B cell (primary cell): ENCODE results near the gene PLEKHN1. TPM values are rescaled to one million over a fixed set of nuclear protein-coding genes. Genes with fewer than 3 reads are reported as not detected.

Experiments
- ATAC-seq: fragments of 200-7000 bp; cut with Tn5 transposase; one replicate; pipeline ENCODE4 v1.10.0; 2021; ENCODE audit warnings: low read depth, mild to moderate bottlenecking, moderate number of reproducible peaks, moderate library complexity
- CTCF ChIA-PET: fragments of 350-600 bp; sonication (Branson Sonifier 250); formaldehyde crosslinking; loops from one replicate; lab custom pipeline; 2021; ENCODE audit warnings: antibody characterized with exemption, inconsistent platforms; lab: Charles Lee
- POLR2A ChIA-PET: fragments of 350-600 bp; sonication (Branson Sonifier 250); formaldehyde crosslinking; loops from one replicate; lab custom pipeline; 2021; ENCODE audit warnings: antibody characterized with exemption; lab: Charles Lee
- DNase-seq: peaks from one replicate; pipeline ENCODE4 v3.0.0; 2013
- H2AFZ ChIP-seq: 2 replicates; pipeline ENCODE4 v1.6.1; 2012; ENCODE audit warnings: mild to moderate bottlenecking, low read depth, low read length; ENCODE audit not compliant: insufficient read depth, poor library complexity, severe bottlenecking
- H3K27ac ChIP-seq, 2 donors: 1 replicate in 1 of 2; 2 replicates in 1 of 2; pipeline ENCODE4 v1.5.1; 2012 to 2013; ENCODE audit warnings: low read length in 2 of 2, mild to moderate bottlenecking in 2 of 2, moderate library complexity in 1 of 2
- H3K27me3 ChIP-seq, 4 experiments: fragments of 200-600 bp in 1 of 4; sonication (generic) in 1 of 4; replicated peaks in 1 of 4; 1 replicate in 2 of 4; 2 replicates in 2 of 4; pipeline versions ENCODE4 v1.6.1 to v1.7.0; 2013 to 2016; ENCODE audit warnings: low read length in 3 of 4, mild to moderate bottlenecking in 2 of 4, mixed read lengths in 1 of 4, moderate library complexity in 1 of 4; ENCODE audit not compliant: insufficient read depth in 4 of 4, control insufficient read depth in 3 of 4; ENCODE audit errors: control extremely low read depth in 1 of 4
- H3K36me3 ChIP-seq, 2 experiments: replicated peaks in 1 of 2; 1 replicate in 1 of 2; 2 replicates in 1 of 2; pipeline versions ENCODE4 v1.6.1 to v1.7.1; 2013; ENCODE audit warnings: low read length in 1 of 2; ENCODE audit not compliant: insufficient read depth in 2 of 2, control insufficient read depth in 1 of 2; ENCODE audit errors: control extremely low read depth in 1 of 2, extremely low read depth in 1 of 2
- H3K4me1 ChIP-seq, 2 donors: fragments of 200-600 bp in 1 of 2; sonication (generic) in 1 of 2; 1 replicate in 1 of 2; 2 replicates in 1 of 2; pipeline versions ENCODE4 v1.5.1 to v1.6.1; 2013 to 2017; ENCODE audit warnings: low read length in 2 of 2; ENCODE audit not compliant: control insufficient read depth in 2 of 2, insufficient read depth in 2 of 2
- H3K4me2 ChIP-seq: replicated peaks from 2 replicates; pipeline ENCODE3; 2012; ENCODE audit warnings: mild to moderate bottlenecking, low read depth, low read length; ENCODE audit not compliant: poor library complexity, severe bottlenecking
- H3K4me3 ChIP-seq, 5 experiments: fragments of 200-600 bp in 1 of 5; sonication (generic) in 1 of 5; 1 replicate in 3 of 5; 2 replicates in 2 of 5; pipeline versions ENCODE4 v1.5.1 to v1.7.0; 2011 to 2016; ENCODE audit warnings: low read length in 4 of 5, mild to moderate bottlenecking in 4 of 5, low read depth in 2 of 5, control low read depth in 1 of 5, moderate library complexity in 1 of 5; ENCODE audit not compliant: insufficient read depth in 1 of 5; ENCODE audit errors: control extremely low read depth in 1 of 5, extremely low read depth in 1 of 5
- H3K79me2 ChIP-seq: fragments of 200-600 bp; sonication (generic); one replicate; pipeline ENCODE4 v1.6.0; 2016; ENCODE audit warnings: low read length; ENCODE audit not compliant: control insufficient read depth, insufficient read depth
- H3K9ac ChIP-seq: fragments of 200-600 bp; sonication (generic); 2 replicates; pipeline ENCODE4 v1.6.1; 2017; ENCODE audit warnings: mild to moderate bottlenecking, low read length, moderate library complexity
- H3K9me3 ChIP-seq, 3 donors: one replicate each; pipeline versions ENCODE4 v1.6.1 to v1.7.1; 2013; ENCODE audit warnings: low read length in 2 of 3; ENCODE audit not compliant: control insufficient read depth in 2 of 3, insufficient read depth in 1 of 3; ENCODE audit errors: control extremely low read depth in 1 of 3
- H4K20me1 ChIP-seq: 2 replicates; pipeline ENCODE4 v1.6.0; 2012; ENCODE audit warnings: mild to moderate bottlenecking, low read length; ENCODE audit not compliant: insufficient read depth, control insufficient read depth, poor library complexity, severe bottlenecking
- H3K27ac Mint-ChIP-seq: one replicate; pipeline ENCODE4 v1.8.0; 2021; ENCODE audit warnings: mixed read lengths
- H3K27me3 Mint-ChIP-seq: one replicate; pipeline ENCODE4 v1.8.0; 2021; ENCODE audit warnings: mixed read lengths
- H3K4me1 Mint-ChIP-seq: one replicate; pipeline ENCODE4 v1.8.0; 2021; ENCODE audit warnings: mixed read lengths
- H3K4me3 Mint-ChIP-seq: one replicate; pipeline ENCODE4 v1.8.0; 2021; ENCODE audit warnings: mixed read lengths
- H3K9me3 Mint-ChIP-seq: one replicate; pipeline ENCODE4 v1.8.0; 2022; ENCODE audit warnings: mixed read lengths; ENCODE audit not compliant: insufficient read depth
- EZH2 ChIP-seq: IDR thresholded peaks from 2 replicates; pipeline ENCODE4 v1.6.1; 2012; ENCODE audit warnings: borderline replicate concordance, low read depth, mild to moderate bottlenecking, moderate library complexity, low read length; ENCODE audit not compliant: insufficient read depth, poor library complexity, severe bottlenecking
- WGBS: methylation state at CpG from one replicate; pipeline ENCODE4 v1.1.5; 2013; ENCODE audit warnings: missing lambda C conversion rate; ENCODE audit not compliant: insufficient coverage; 5-methylcytosine and 5-hydroxymethylcytosine counted together
- intact Hi-C: fragments of 100-400 bp; cut with micrococcal nuclease; formaldehyde crosslinking; loops from one replicate; pipeline ENCODE4 v1.10.0; 2022
- polyA plus RNA-seq: library from polyadenylated mRNA; depleted of rRNA; stranded (reverse); fragments of >200 nt; gene quantifications from 2 replicates; pipeline ENCODE4 v1.2.3, GENCODE V29; 2012
- total RNA-seq, 2 donors: library from RNA; stranded (reverse); fragments of 120-200 nt in 1 of 2; gene quantifications; 1 replicate in 1 of 2; 2 replicates in 1 of 2; pipeline versions ENCODE4 v1.2.3 to v1.2.4, GENCODE V29; 2013 to 2022
- TF ChIP-seq, protein P1 (sequence below): fragments of 200-600 bp; IDR thresholded peaks from one replicate; pipeline ENCODE4 v1.8.0; 2022; ENCODE audit warnings: antibody characterized with exemption, mild to moderate bottlenecking

Gene PLEKHN1
- total and polyA plus RNA-seq, 2 donors (not counting 1 experiment from before 2014, with no cell fraction given), result 0.36 to 1.1 TPM

DNA sequence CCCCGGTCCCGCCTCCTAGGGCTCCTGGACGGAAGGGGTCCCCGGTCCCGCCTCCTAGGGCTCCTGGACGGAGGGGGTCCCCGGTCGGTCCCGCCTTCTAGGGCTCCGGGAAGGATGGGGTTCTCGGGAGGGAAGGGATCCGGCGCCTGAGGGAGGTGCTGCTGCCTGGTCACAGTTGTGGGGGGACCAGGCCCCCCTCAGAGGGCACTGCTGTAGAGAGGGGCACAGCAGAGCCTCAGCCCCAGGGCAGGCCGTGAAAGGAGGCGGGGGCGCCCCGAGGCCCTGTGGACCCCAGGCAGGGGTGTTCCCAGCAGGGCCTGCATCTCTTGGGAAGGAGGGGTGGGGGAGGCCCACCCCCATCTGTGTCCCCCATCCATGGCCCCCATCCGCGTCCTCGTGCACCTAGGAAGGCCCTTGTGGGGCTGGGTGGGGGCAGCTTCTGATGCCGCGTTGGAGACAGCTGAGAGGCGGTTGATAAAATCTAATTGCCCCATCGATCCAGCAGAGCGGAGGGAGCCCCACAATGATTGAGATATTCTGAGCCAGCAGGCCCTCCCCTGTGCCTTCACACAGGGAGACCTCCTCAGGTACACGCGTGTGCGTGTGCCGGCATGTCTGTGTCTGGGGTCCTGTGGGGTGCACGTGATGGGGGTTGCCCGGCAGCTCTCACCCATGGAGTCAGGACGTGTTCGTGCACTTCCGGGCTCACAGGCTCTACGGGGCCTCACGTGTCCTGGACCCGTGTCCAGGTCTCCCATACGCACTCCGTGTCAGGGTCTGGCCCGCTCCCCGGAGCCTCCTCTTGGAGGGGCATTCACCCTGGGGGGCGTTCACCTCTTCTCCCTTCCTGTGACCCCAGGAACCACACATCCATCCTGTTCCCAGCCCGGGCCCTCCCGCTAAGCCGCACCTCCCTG is 29.7 kb upstream of the PLEKHN1 start:
- Histone ChIP-seq H3K4me1 (peaks cover 23 to 27% of the 10 kb centered on the region in 2 donors), H3K79me2 (no peaks in the 10 kb centered on the region), H3K4me2 (no peak overlapping the region), H3K9me3 (peaks cover 0 to 9% (median 0%) of the 10 kb centered on the region in 3 donors), H3K36me3 (no peaks in the 10 kb centered on the region), H3K27ac (no peak overlapping the region), H3K4me3 (no peak overlapping the region), H3K27me3 (peaks cover 0 to 74% (median 25%) of the 10 kb centered on the region in 4 experiments), H4K20me1 (peaks cover 7% of the 10 kb centered on the region), H3K9ac (no peak overlapping the region), H2AFZ (no peak overlapping the region)
- Mint-ChIP-seq H3K4me1 (peaks cover 14% of the 10 kb centered on the region), H3K4me3 (no peak overlapping the region), H3K27ac (no peak overlapping the region), H3K9me3 (no peaks in the 10 kb centered on the region), H3K27me3 (peaks cover 26% of the 10 kb centered on the region)
- ChIA-PET POLR2A (no interaction called here), CTCF (no interaction called here)
- ATAC-seq (no peak), DNase-seq (no peak)
- WGBS, result 91% methylated on average over 39 of the region's 45 CpGs
- intact Hi-C loops, result no loop called here
- no peak for TF ChIP-seq EZH2
- TF ChIP-seq, protein P1, sequence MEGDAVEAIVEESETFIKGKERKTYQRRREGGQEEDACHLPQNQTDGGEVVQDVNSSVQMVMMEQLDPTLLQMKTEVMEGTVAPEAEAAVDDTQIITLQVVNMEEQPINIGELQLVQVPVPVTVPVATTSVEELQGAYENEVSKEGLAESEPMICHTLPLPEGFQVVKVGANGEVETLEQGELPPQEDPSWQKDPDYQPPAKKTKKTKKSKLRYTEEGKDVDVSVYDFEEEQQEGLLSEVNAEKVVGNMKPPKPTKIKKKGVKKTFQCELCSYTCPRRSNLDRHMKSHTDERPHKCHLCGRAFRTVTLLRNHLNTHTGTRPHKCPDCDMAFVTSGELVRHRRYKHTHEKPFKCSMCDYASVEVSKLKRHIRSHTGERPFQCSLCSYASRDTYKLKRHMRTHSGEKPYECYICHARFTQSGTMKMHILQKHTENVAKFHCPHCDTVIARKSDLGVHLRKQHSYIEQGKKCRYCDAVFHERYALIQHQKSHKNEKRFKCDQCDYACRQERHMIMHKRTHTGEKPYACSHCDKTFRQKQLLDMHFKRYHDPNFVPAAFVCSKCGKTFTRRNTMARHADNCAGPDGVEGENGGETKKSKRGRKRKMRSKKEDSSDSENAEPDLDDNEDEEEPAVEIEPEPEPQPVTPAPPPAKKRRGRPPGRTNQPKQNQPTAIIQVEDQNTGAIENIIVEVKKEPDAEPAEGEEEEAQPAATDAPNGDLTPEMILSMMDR, result no peak

DNA sequence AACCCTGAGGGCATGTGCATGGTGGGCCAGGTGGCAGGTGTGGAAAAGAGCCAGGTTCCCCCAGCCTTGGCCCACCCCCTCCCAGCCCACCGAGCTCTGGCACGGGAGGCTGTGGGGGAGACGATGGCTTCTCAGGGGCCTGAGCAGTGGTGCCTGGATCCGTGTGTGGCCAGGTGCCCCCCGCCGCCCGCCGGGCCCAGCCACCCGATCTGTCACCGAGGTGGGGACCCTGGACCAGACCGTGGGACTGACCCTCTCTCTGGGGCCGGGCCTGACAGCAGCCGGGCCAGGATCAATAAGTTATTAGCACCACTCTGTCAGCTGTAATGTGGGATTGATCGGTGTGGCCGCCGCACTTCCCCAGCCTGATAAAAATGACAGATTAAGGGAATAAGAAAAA is 28.8 kb upstream of the PLEKHN1 start:
- H3K4me1 Mint-ChIP-seq, result peaks cover 14% of the 10 kb centered on the region
- intact Hi-C loops, result no loop called here
- no peaks in the 10 kb centered on the region for H3K9me3 Mint-ChIP-seq
- ChIA-PET CTCF (no interaction called here), POLR2A (no interaction called here)
- Histone ChIP-seq H3K9me3 (peaks cover 0 to 9% (median 0%) of the 10 kb centered on the region in 3 donors), H2AFZ (no peak overlapping the region), H4K20me1 (peaks cover 7% of the 10 kb centered on the region), H3K27me3 (peaks cover 0 to 73% (median 25%) of the 10 kb centered on the region in 4 experiments), H3K4me3 (no peak overlapping the region), H3K9ac (no peak overlapping the region), H3K79me2 (no peaks in the 10 kb centered on the region), H3K4me2 (no peak overlapping the region), H3K4me1 (peaks cover 27 to 33% of the 10 kb centered on the region in 2 donors), H3K36me3 (no peaks in the 10 kb centered on the region), H3K27ac (no peak overlapping the region)
- DNase-seq, result no peak
- H3K27me3 Mint-ChIP-seq, result peaks cover 26% of the 10 kb centered on the region
- TF ChIP-seq EZH2, result no peak
- TF ChIP-seq, protein P1, result no peak
- H3K27ac Mint-ChIP-seq, result no peak overlapping the region
- 90% methylated on average over 16 of the region's 16 CpGs for WGBS
- no peak overlapping the region for H3K4me3 Mint-ChIP-seq
- no peak for ATAC-seq
